ENCODE measurements around the gene QRICH2. TPM values are rescaled to one million over a fixed set of nuclear protein-coding genes. Genes with fewer than 3 reads are reported as not detected.

The QRICH2 gene
- total and polyA plus RNA-seq, 10 of the 15 experiments (the other 5 are each of a cell fraction or from before 2014, with no cell fraction given) = 0.04 to 0.72 (median 0.25) TPM

DNA sequence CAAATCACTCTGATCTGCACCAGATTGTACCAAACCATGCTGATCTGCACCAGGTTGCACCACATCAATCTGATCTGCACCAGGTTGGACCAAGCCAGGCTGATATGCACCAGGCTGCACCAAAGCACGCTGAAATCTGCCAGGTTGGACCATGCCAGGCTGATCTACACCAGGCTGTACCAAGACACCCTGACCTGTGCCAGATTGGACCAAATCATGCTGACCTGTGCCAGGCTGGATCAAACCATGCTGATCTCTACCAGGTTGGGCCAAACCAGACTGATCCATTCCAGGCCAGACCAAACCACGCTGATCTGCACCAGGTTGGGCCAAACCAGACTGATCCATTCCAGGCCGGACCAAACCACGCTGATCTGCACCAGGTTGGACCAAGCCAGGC lies 15.5 kb downstream of the QRICH2 start (continued):
- no peak for TF ChIP-seq HSF1 (IDR thresholded peaks at IDR 0.05; ENCODE audit: low read depth, low read length)
- TF ChIP-seq, protein P1, sequence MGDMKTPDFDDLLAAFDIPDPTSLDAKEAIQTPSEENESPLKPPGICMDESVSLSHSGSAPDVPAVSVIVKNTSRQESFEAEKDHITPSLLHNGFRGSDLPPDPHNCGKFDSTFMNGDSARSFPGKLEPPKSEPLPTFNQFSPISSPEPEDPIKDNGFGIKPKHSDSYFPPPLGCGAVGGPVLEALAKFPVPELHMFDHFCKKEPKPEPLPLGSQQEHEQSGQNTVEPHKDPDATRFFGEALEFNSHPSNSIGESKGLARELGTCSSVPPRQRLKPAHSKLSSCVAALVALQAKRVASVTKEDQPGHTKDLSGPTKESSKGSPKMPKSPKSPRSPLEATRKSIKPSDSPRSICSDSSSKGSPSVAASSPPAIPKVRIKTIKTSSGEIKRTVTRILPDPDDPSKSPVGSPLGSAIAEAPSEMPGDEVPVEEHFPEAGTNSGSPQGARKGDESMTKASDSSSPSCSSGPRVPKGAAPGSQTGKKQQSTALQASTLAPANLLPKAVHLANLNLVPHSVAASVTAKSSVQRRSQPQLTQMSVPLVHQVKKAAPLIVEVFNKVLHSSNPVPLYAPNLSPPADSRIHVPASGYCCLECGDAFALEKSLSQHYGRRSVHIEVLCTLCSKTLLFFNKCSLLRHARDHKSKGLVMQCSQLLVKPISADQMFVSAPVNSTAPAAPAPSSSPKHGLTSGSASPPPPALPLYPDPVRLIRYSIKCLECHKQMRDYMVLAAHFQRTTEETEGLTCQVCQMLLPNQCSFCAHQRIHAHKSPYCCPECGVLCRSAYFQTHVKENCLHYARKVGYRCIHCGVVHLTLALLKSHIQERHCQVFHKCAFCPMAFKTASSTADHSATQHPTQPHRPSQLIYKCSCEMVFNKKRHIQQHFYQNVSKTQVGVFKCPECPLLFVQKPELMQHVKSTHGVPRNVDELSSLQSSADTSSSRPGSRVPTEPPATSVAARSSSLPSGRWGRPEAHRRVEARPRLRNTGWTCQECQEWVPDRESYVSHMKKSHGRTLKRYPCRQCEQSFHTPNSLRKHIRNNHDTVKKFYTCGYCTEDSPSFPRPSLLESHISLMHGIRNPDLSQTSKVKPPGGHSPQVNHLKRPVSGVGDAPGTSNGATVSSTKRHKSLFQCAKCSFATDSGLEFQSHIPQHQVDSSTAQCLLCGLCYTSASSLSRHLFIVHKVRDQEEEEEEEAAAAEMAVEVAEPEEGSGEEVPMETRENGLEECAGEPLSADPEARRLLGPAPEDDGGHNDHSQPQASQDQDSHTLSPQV (IDR thresholded peaks at IDR 0.05) = no peak

- no peak overlapping the region for H3K4me3 ChIP-seq
- no peak overlapping the region for H3K4me2 ChIP-seq (ENCODE audit: control insufficient read depth, insufficient read depth)
- H3K9me3 ChIP-seq (replicated peaks; ENCODE audit: control insufficient read depth, insufficient read depth, low read length) = no peaks in the 10 kb centered on the region
- POLR2A ChIA-PET = interaction anchor here (1.0 kb wide), 1 partner anchor 162 kb away, joined by 3 read pairs; no protein-coding TSS in a partner anchor
- RAD21 ChIA-PET (ENCODE audit: unreplicated experiment) = interaction anchor here (0.8 to 6.0 kb wide), 2 partner anchors 162 to 267 kb away, joined by 3 to 149 read pairs; no protein-coding TSS in a partner anchor
- SMC1A ChIA-PET (ENCODE audit: uncharacterized antibody, unreplicated experiment) = interaction anchor here (1.0 to 4.8 kb wide), 3 partner anchors 158 to 166 kb away, joined by 4 to 53 read pairs (median 13); no protein-coding TSS in a partner anchor
- BruUV-seq (replicated peaks) = no TSS peak
- H3K36me3 ChIP-seq (ENCODE audit: control insufficient read depth in 2 of 2, insufficient read depth in 2 of 2, low read length in 1 of 2) = no peaks in the 10 kb centered on the region
- FAIRE-seq (no peak), DNase-seq (ENCODE audit: low read depth, low spot score) (no peak), ATAC-seq (no peak)
- no peak overlapping the region for H3K9ac ChIP-seq (ENCODE audit: control insufficient read depth, insufficient read depth, low read length)
- 65% methylated on average over 23 of the region's 23 CpGs for WGBS (ENCODE audit: insufficient coverage, insufficient replicate concordance, low lambda C conversion rate, missing lambda C conversion rate)
- in situ Hi-C loops (cut with MboI) = loop anchor here (5.0 kb wide), 1 partner anchor 159 kb away; no protein-coding TSS in a partner anchor
- H3K27ac ChIP-seq (ENCODE audit: control insufficient read depth, insufficient read depth) = no peak overlapping the region
- no peaks in the 10 kb centered on the region for H3K79me2 ChIP-seq (ENCODE audit: control insufficient read depth, insufficient read depth, low read length)
- H3K4me1 ChIP-seq (ENCODE audit: control insufficient read depth, insufficient read depth, low read length) = no peaks in the 10 kb centered on the region
- H3K27me3 ChIP-seq (replicated peaks in 1 of 2; ENCODE audit: control insufficient read depth in 2 of 2, insufficient read depth in 2 of 2, low read length in 1 of 2) = no peaks in the 10 kb centered on the region
- H2AFZ ChIP-seq (ENCODE audit: control insufficient read depth, low read depth, low read length) = no peak overlapping the region
- CTCF ChIA-PET = interaction anchor here (2.5 to 7.4 kb wide), 6 partner anchors 74 to 268 kb away, joined by 10 to 316 read pairs (median 34); partner anchors contain the start of gene EXOC7
- intact Hi-C loops (cut with micrococcal nuclease; ENCODE audit: unreplicated experiment) = no loop called here
- no peaks in the 10 kb centered on the region for H4K20me1 ChIP-seq (ENCODE audit: control insufficient read depth, insufficient read depth)
- TF ChIP-seq RBBP5 (conservative IDR thresholded peaks at IDR 0.05) (no peak), MXI1 (IDR thresholded peaks at IDR 0.05; ENCODE audit: low read depth, low read length) (no peak), KDM1A (IDR thresholded peaks at IDR 0.05; ENCODE audit: borderline replicate concordance) (no peak), BHLHE40 (IDR thresholded peaks at IDR 0.05; ENCODE audit: borderline replicate concordance in 1 of 2, low read depth in 2 of 2, low read length in 1 of 2) (no peak), MAX (IDR thresholded peaks at IDR 0.05; ENCODE audit: low read depth, low read length) (no peak), NBN (IDR thresholded peaks at IDR 0.05) (no peak), MEF2B (IDR thresholded peaks at IDR 0.05; ENCODE audit: partially characterized antibody, poor library complexity, severe bottlenecking) (no peak), PKNOX1 (IDR thresholded peaks at IDR 0.05) (no peak), RUNX3 (IDR thresholded peaks at IDR 0.05; ENCODE audit: low read length) (no peak)
These were observed 26.3 kb downstream of the QRICH2 start for GRCh38 chr17:76281573-76282371.
